ACC112 (cell line): ENCODE results near the gene FGFBP1.

Source experiments
- H2AFZ ChIP-seq: fragments of 200-600 bp; sonication (generic); one replicate; pipeline ENCODE4 v1.6.0; 2017; ENCODE audit warnings: antibody characterized with exemption, low read length; ENCODE audit not compliant: unreplicated experiment
- H3K27ac ChIP-seq: fragments of 200-600 bp; sonication (generic); 2 replicates; pipeline ENCODE4 v1.5.1; 2014; ENCODE audit warnings: low read depth, mild to moderate bottlenecking, antibody characterized with exemption, low read length, moderate library complexity
- H3K27me3 ChIP-seq: fragments of 200-600 bp; sonication (generic); 2 replicates; pipeline ENCODE4 v1.6.1; 2014; ENCODE audit warnings: mild to moderate bottlenecking, antibody characterized with exemption, low read length, moderate library complexity, mixed read lengths; ENCODE audit not compliant: insufficient read depth
- H3K36me3 ChIP-seq: fragments of 200-600 bp; sonication (generic); 2 replicates; pipeline ENCODE4 v1.6.1; 2016; ENCODE audit warnings: mild to moderate bottlenecking, antibody characterized with exemption, low read length, moderate library complexity, mixed read lengths; ENCODE audit not compliant: insufficient read depth
- H3K4me1 ChIP-seq: fragments of 200-600 bp; sonication (generic); one replicate; pipeline ENCODE4 v1.6.1; 2016; ENCODE audit warnings: low read length, mixed read lengths; ENCODE audit not compliant: insufficient read depth, unreplicated experiment, control insufficient read depth
- H3K4me3 ChIP-seq: fragments of 200-600 bp; sonication (generic); 2 replicates; pipeline ENCODE4 v1.5.1; 2014; ENCODE audit warnings: mild to moderate bottlenecking, low read depth, low read length
- H3K79me2 ChIP-seq: fragments of 200-600 bp; sonication (generic); one replicate; pipeline ENCODE4 v1.6.0; 2016; ENCODE audit warnings: low read length; ENCODE audit not compliant: control insufficient read depth, unreplicated experiment, insufficient read depth

FGFBP1 gene

DNA sequence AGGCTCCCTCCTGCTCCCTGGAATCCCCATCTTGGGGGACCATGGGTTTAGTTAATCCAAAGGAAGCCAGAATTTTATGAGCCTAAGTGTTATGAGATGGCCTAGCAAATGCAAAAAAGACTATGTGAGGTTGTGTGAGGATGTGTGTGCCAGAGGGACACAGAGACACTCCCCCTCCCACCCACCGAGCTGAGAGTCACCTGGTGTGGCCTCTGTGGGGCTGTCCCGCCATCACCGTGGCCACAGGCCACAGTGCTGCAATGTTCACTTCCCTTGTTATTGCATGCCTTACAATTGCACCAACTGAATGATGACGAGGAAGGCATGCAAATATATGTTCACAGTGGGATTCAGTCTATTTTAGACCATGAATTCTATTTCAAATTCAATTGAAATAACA is 25.0 kb upstream of the FGFBP1 start:
- Histone ChIP-seq H3K27ac (no peak overlapping the region), H3K79me2 (no peaks in the 10 kb centered on the region), H3K36me3 (no peaks in the 10 kb centered on the region), H3K27me3 (peaks cover 29% of the 10 kb centered on the region), H3K4me1 (no peaks in the 10 kb centered on the region), H3K4me3 (no peak overlapping the region), H2AFZ (no peak overlapping the region)

DNA sequence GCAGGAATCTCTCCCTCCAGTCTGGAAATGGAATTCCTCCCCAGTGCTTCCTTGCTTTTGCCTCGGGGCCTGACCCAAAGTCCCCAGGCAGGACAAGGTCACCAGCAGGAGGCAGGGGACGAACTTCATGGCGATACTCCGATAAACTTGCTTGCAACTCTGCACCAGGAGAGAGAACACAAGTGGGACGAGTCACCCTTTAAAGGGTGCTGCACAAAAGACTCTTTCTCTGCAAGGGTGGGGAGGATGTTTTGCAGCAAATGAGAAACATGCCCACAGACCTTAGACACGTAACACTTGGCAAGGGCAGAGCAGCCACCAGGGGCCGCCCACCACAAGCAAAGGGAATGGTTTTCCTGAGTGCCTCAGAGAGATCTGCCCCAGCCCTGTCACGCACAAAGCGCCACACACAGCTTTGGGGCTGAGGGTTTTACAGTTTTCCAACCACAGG is 24.5 kb upstream of the FGFBP1 start, which contains the start of gene FGFBP2:
Gene FGFBP2, minus strand, starts transcription at position 175 of the 451 bp plus-strand sequence. Its CDS starts 46 bp downstream, at position 129.
- H3K4me3 ChIP-seq, result no peak within 1 kb of the TSS
- no peaks in the 10 kb centered on the region for H3K79me2 ChIP-seq
- H2AFZ ChIP-seq, result no peak within 1 kb of the TSS
- H3K4me1 ChIP-seq, result no peaks in the 10 kb centered on the region
- H3K27ac ChIP-seq, result no peak within 1 kb of the TSS
- peaks cover 25% of the 10 kb centered on the region for H3K27me3 ChIP-seq
- no peaks in the 10 kb centered on the region for H3K36me3 ChIP-seq

DNA sequence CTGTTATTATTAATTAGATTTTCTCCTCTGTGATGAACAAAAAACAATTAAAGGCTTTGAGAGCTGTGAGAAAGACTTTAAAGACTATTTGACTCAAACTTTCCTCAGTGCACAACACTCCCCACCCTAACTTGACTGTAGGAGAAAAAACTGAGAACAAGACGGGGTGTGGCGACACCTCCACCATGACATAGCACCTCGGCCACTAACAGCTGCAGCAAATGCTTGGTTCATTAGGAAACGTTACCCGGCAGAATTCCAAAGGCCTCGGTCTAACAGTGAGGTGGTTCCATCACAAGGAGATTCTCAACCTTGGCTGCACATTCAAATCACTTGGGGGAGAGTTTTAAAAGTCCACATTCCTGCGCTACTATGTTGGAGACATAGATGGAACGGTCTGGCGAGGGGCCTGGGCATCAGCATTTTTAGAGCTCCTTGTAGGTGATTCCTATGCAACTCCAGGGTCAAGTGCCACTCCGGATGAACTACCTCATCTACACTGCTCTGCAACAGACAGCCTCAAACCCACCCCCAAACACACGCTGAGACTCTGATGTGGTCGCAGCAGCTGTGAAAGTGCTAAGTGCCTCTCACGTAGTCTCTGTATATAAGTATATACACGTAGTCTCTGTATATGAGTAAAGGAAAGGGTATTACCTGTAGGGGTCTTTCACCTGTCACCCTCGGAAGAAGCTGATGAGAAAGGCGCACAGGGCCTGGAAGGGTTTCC is 23.4 kb upstream of the FGFBP1 start:
- Histone ChIP-seq H3K27me3 (peaks cover 20% of the 10 kb centered on the region), H3K79me2 (no peaks in the 10 kb centered on the region), H3K27ac (no peak overlapping the region), H2AFZ (no peak overlapping the region), H3K36me3 (no peaks in the 10 kb centered on the region), H3K4me3 (no peak overlapping the region), H3K4me1 (no peaks in the 10 kb centered on the region)

DNA sequence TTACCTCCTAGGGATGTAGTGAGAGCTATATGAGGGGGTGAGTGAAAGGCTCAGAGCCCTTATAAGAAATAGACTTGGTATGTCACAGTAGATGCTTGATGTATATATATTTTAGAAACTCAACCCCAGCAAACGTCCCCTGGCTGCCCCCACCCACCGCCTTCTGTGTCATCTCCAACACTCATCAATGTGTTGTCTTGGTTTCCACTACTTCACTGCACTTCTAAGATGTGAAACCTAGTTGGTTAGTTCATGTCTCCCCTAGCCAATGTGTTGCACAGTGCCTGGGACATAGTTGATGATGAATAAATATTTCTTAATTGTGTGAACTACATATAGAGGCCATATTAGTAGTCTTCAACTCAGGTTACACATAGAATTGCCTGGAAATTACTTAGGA is 20.0 kb upstream of the FGFBP1 start:
- no peak overlapping the region for H3K4me3 ChIP-seq
- no peaks in the 10 kb centered on the region for H3K4me1 ChIP-seq
- H3K27ac ChIP-seq, result no peak overlapping the region
- peaks cover 9% of the 10 kb centered on the region for H3K27me3 ChIP-seq
- no peak overlapping the region for H2AFZ ChIP-seq
- H3K79me2 ChIP-seq, result no peaks in the 10 kb centered on the region
- H3K36me3 ChIP-seq, result no peaks in the 10 kb centered on the region

DNA sequence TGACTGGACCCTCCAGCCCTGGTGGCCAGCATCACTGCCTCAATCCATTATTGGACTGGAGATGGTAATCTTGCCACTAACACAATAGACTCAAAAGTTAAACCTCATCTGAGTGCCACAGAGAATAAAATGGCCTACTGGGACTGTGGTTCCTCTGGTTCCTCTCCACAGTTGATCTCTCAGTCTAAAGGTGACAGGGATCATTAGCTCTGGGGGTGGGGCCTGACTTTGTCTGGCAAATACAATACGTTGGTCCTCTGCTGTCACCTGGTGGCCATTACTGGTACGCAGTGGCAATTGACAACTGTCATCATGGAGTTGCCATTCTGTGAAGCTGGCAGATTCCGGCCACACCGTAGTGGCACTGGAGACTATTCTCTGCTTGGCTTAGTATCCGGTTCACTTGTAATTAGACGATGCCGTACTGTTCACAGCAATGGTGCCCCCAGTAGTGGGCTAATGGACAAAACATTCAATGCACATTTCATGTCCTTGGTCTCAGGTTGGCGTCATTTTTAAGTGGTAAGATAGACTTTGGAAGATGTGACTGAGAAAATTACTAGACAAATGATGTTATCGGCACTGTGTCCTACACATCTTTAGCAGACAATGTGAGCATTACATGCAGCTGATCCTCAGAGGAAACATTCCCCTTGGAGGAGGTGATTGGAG is 17.8 kb upstream of the FGFBP1 start:
- no peaks in the 10 kb centered on the region for H3K36me3 ChIP-seq
- H3K4me3 ChIP-seq, result no peak overlapping the region
- no peaks in the 10 kb centered on the region for H3K79me2 ChIP-seq
- no peak overlapping the region for H2AFZ ChIP-seq
- H3K27ac ChIP-seq, result no peak overlapping the region
- no peaks in the 10 kb centered on the region for H3K4me1 ChIP-seq
- peaks cover 9% of the 10 kb centered on the region for H3K27me3 ChIP-seq

DNA sequence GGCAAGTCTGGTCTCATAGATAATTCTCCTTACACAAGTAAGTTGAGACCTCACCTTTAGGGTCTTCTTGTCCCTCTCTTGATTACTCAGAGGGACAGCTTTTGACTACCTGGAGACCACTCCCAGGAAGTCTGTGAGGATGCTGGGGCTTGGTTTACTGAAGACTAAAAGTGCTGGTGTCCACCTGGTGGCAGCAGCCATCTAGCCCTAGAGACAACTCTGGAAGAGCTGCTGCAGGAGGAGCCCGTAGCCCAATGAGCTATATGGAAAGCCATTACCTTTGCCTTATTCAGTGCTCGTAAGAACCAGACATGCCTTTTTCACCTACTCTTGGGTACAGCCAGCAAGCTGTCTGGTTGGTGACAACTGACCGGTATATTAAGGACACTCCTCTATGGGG is 17.1 kb upstream of the FGFBP1 start:
- H3K4me1 ChIP-seq, result no peaks in the 10 kb centered on the region
- H3K79me2 ChIP-seq, result no peaks in the 10 kb centered on the region
- peaks cover 5% of the 10 kb centered on the region for H3K27me3 ChIP-seq
- no peak overlapping the region for H2AFZ ChIP-seq
- H3K4me3 ChIP-seq, result no peak overlapping the region
- no peaks in the 10 kb centered on the region for H3K36me3 ChIP-seq
- H3K27ac ChIP-seq, result no peak overlapping the region

DNA sequence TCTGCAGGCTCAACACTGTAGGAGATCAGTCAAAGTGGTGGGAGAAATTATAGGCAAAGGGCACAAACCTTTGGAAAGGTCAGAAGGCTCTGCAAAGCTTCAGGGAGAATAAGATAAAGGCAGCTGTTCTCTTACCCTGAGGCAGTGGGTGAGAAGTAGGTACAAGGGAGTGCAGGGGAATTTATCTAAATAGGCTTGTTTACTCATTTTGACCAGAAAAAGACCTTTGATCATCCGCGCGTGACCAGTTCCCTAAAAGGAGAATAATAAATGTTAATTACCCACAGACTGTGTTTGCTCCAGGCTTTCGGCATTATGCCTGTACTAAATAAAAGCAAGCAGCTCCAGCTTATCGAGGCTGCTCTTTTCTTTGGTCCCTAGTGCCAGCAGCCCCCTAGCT is 15.1 kb upstream of the FGFBP1 start:
- no peak overlapping the region for H2AFZ ChIP-seq
- H3K79me2 ChIP-seq, result no peaks in the 10 kb centered on the region
- no peaks in the 10 kb centered on the region for H3K4me1 ChIP-seq
- H3K27me3 ChIP-seq, result no peaks in the 10 kb centered on the region
- H3K27ac ChIP-seq, result no peak overlapping the region
- H3K36me3 ChIP-seq, result no peaks in the 10 kb centered on the region
- no peak overlapping the region for H3K4me3 ChIP-seq

DNA sequence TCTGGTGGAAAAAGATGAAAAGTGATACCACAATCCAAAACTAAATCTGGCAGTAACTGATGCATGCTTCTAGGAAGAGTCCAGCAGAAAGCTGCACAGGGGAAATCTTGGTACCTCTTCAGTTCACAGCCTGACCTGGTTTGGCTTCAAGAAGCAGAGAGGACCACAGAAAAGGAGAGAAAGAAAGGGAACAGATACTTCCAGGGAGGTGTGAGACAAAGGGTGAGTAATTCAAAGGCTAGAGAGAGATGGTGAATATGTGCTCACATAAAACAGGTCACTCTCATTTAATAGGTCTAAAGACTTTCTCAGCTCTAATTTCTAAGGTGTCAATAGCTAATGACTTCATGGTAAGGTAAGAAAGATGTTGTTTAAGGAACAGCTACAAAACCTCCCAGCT is 13.2 kb upstream of the FGFBP1 start:
- Histone ChIP-seq H3K4me1 (no peaks in the 10 kb centered on the region), H3K27ac (no peak overlapping the region), H3K36me3 (no peaks in the 10 kb centered on the region), H3K27me3 (no peaks in the 10 kb centered on the region), H3K79me2 (no peaks in the 10 kb centered on the region), H3K4me3 (no peak overlapping the region), H2AFZ (no peak overlapping the region)

DNA sequence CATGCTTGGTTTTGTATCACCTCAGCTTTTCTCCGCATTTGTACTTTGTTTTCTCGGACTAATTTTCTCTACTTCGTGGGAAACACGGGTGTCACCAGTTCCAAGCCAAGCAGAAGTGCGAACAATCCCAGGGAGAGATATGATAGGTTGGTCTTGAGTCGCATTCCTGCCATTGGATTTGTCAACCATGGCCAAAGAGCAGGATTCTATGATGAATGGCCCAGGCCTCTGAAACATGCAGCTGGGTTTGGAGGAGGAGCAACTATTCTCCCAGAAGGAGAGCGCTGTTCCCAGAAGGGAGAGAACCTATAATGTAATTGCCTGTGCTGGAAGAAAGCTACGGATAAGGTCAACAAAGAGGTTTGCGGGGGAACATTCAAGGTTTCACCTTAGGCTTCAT is 10.3 kb upstream of the FGFBP1 start:
- Histone ChIP-seq H3K4me3 (no peak overlapping the region), H3K79me2 (no peaks in the 10 kb centered on the region), H3K27me3 (no peaks in the 10 kb centered on the region), H2AFZ (no peak overlapping the region), H3K4me1 (no peaks in the 10 kb centered on the region), H3K36me3 (no peaks in the 10 kb centered on the region), H3K27ac (no peak overlapping the region)

DNA sequence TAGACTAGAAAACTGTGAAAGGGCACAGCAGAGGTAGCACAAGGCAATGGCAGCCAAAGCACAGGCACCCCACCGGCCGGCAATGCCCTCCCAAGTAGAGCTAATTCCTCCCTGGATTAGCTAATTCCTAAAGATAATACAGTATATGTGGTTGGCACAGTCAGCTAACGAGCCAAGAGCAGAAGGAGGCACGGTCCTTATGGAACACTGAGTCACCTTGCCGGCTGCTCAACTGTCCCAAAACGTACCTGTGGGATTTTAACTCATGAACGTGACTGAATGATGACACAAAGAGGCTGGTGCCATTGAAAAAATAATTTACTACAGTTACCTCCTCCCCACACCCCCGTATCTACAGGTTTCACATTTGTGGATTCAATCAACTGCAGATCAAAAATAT is 9.1 kb upstream of the FGFBP1 start:
- Histone ChIP-seq H2AFZ (no peak overlapping the region), H3K4me1 (no peaks in the 10 kb centered on the region), H3K79me2 (no peaks in the 10 kb centered on the region), H3K27me3 (no peaks in the 10 kb centered on the region), H3K36me3 (no peaks in the 10 kb centered on the region), H3K27ac (no peak overlapping the region), H3K4me3 (no peak overlapping the region)

DNA sequence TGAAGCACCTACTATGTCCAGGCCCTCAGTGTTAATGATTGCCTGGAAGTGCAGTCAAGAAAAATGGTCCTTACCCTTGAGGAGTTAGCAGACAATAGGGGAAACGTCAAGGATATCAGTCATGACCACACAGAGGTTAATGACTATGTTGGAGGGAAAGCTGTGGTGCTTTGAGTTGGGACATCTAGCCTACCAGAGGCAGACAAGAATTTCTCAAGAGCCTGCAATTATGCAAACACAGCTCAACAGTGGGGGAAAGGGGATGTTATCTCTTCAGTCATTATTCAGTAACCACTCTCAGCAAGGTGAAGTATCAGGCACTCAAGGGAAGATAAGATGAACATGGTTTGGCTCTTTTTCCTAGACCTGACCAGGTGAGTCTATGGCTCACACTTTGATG is 7.0 kb upstream of the FGFBP1 start:
- H3K79me2 ChIP-seq, result no peaks in the 10 kb centered on the region
- H3K36me3 ChIP-seq, result no peaks in the 10 kb centered on the region
- H3K4me1 ChIP-seq, result no peaks in the 10 kb centered on the region
- no peak overlapping the region for H2AFZ ChIP-seq
- no peak overlapping the region for H3K4me3 ChIP-seq
- no peak overlapping the region for H3K27ac ChIP-seq
- no peaks in the 10 kb centered on the region for H3K27me3 ChIP-seq
